H9 (cell line): Measurements from ENCODE around the gene ARHGAP12. TPM values are rescaled to one million over a fixed set of nuclear protein-coding genes. Genes with fewer than 3 reads are reported as not detected.

ENCODE experiments used
- DNase-seq: peaks from one replicate; pipeline ENCODE4 v3.0.0-alpha.2; 2017
- H2AFZ ChIP-seq: one replicate; pipeline ENCODE4 v1.6.1; 2013; ENCODE audit warnings: mild to moderate bottlenecking, low read length, control low read depth, moderate library complexity
- H2AK5ac ChIP-seq: 2 replicates; pipeline ENCODE4 v1.6.1; 2013; ENCODE audit warnings: low read length, control low read depth, mixed read lengths; ENCODE audit not compliant: insufficient read length
- H2BK120ac ChIP-seq: one replicate; pipeline ENCODE4 v1.6.1; 2013; ENCODE audit warnings: low read depth, mild to moderate bottlenecking, low read length, control low read depth, inconsistent platforms; ENCODE audit not compliant: poor library complexity, severe bottlenecking
- H2BK12ac ChIP-seq: 2 replicates; pipeline ENCODE4 v1.6.1; 2013; ENCODE audit warnings: low read length, control low read depth, mixed read lengths, low read depth; ENCODE audit not compliant: insufficient read length
- H2BK15ac ChIP-seq: 2 replicates; pipeline ENCODE4 v1.6.1; 2013; ENCODE audit warnings: low read depth, low read length, control low read depth
- H2BK20ac ChIP-seq: one replicate; pipeline ENCODE4 v1.6.1; 2013; ENCODE audit warnings: low read depth, mild to moderate bottlenecking, low read length, control low read depth, inconsistent platforms; ENCODE audit not compliant: poor library complexity, severe bottlenecking
- H2BK5ac ChIP-seq: 2 replicates; pipeline ENCODE4 v1.6.1; 2013; ENCODE audit warnings: low read length, control low read depth, mixed read lengths; ENCODE audit not compliant: insufficient read length
- H3K14ac ChIP-seq: 2 replicates; pipeline ENCODE4 v1.6.1; 2013; ENCODE audit warnings: low read length, control low read depth; ENCODE audit not compliant: insufficient read depth
- H3K18ac ChIP-seq: 2 replicates; pipeline ENCODE4 v1.6.1; 2013; ENCODE audit warnings: low read depth, mild to moderate bottlenecking, mixed read lengths, low read length, control low read depth; ENCODE audit not compliant: insufficient read length
- H3K23ac ChIP-seq: 2 replicates; pipeline ENCODE4 v1.6.1; 2013; ENCODE audit warnings: low read length, control low read depth, mixed read lengths, low read depth; ENCODE audit not compliant: insufficient read length
- H3K23me2 ChIP-seq: 2 replicates; pipeline ENCODE4 v1.6.1; 2013; ENCODE audit warnings: low read depth, mild to moderate bottlenecking, mixed read lengths, low read length, control low read depth; ENCODE audit not compliant: insufficient read length, poor library complexity, severe bottlenecking
- H3K27ac ChIP-seq: 2 replicates; pipeline ENCODE4 v1.5.1; 2013; ENCODE audit warnings: low read length, control low read depth, mixed read lengths, low read depth; ENCODE audit not compliant: insufficient read length
- H3K27me3 ChIP-seq: 2 replicates; pipeline ENCODE4 v1.6.1; 2013; ENCODE audit warnings: low read length, control low read depth, inconsistent platforms; ENCODE audit not compliant: insufficient read depth
- H3K4ac ChIP-seq: 2 replicates; pipeline ENCODE4 v1.6.1; 2013; ENCODE audit warnings: low read depth, mild to moderate bottlenecking, control low read depth, inconsistent platforms, low read length, moderate library complexity
- H3K4me1 ChIP-seq: 2 replicates; pipeline ENCODE4 v1.6.1; 2013; ENCODE audit warnings: low read length, control low read depth, inconsistent platforms; ENCODE audit not compliant: insufficient read depth
- H3K4me2 ChIP-seq: 2 replicates; pipeline ENCODE4 v1.6.1; 2013; ENCODE audit warnings: low read length, control low read depth, mixed read lengths; ENCODE audit not compliant: insufficient read length, insufficient read depth
- H3K56ac ChIP-seq: 2 replicates; pipeline ENCODE4 v1.6.1; 2013; ENCODE audit warnings: low read depth, mild to moderate bottlenecking, mixed read lengths, low read length, control low read depth; ENCODE audit not compliant: insufficient read length
- H3K79me1 ChIP-seq: 2 replicates; pipeline ENCODE4 v1.6.1; 2013; ENCODE audit warnings: low read depth, mild to moderate bottlenecking, moderate library complexity, low read length, control low read depth, inconsistent platforms; ENCODE audit not compliant: insufficient read depth, poor library complexity, severe bottlenecking
- H3K79me2 ChIP-seq: 2 replicates; pipeline ENCODE4 v1.6.1; 2013; ENCODE audit warnings: low read length, control low read depth, inconsistent platforms; ENCODE audit not compliant: insufficient read depth
- H3K9ac ChIP-seq: 2 replicates; pipeline ENCODE4 v1.6.1; 2013; ENCODE audit warnings: low read length, control low read depth, mixed read lengths; ENCODE audit not compliant: insufficient read length; ENCODE audit errors: extremely low read depth
- H3K9me3 ChIP-seq: one replicate; pipeline ENCODE4 v1.6.1; 2013; ENCODE audit warnings: low read depth, low read length, inconsistent platforms; ENCODE audit not compliant: control insufficient read depth
- H3T11ph ChIP-seq: one replicate; pipeline ENCODE4 v1.6.1; 2013; ENCODE audit warnings: mild to moderate bottlenecking, low read length, control low read depth, inconsistent platforms
- H4K20me1 ChIP-seq: one replicate; pipeline ENCODE4 v1.6.1; 2013; ENCODE audit not compliant: control insufficient read depth, insufficient read length, insufficient read depth
- H4K5ac ChIP-seq: 2 replicates; pipeline ENCODE4 v1.6.1; 2013; ENCODE audit warnings: low read depth, mild to moderate bottlenecking, mixed read lengths, low read length, control low read depth; ENCODE audit not compliant: insufficient read length
- H4K8ac ChIP-seq: replicated peaks from 2 replicates; pipeline ENCODE4 v1.6.1; 2013; ENCODE audit warnings: low read length, control low read depth, mixed read lengths, low read depth; ENCODE audit not compliant: insufficient read length
- H4K91ac ChIP-seq: 2 replicates; pipeline ENCODE4 v1.6.1; 2013; ENCODE audit warnings: low read depth, mild to moderate bottlenecking, moderate library complexity, mixed read lengths, low read length, control low read depth; ENCODE audit not compliant: insufficient read length
- H3K27ac Mint-ChIP-seq, 3 experiments: 2 replicates in 2 of 3; 3 replicates in 1 of 3; pipeline ENCODE4 v1.8.0; 2020 to 2021; ENCODE audit warnings: mixed read lengths in 3 of 3, mild to moderate bottlenecking in 1 of 3, moderate library complexity in 1 of 3
- H3K27me3 Mint-ChIP-seq: 2 replicates; pipeline ENCODE4 v1.8.0; 2021; ENCODE audit warnings: low read depth, mild to moderate bottlenecking, moderate library complexity, mixed read lengths
- H3K36me3 Mint-ChIP-seq, 3 experiments: 2 replicates in 2 of 3; 3 replicates in 1 of 3; pipeline ENCODE4 v1.8.0; 2020 to 2021; ENCODE audit warnings: low read depth in 3 of 3, mixed read lengths in 3 of 3; ENCODE audit not compliant: insufficient read depth in 1 of 3
- H3K4me1 Mint-ChIP-seq, 2 experiments: 2 replicates each; pipeline ENCODE4 v1.8.0; 2020; ENCODE audit warnings: mixed read lengths in 2 of 2
- H3K4me3 Mint-ChIP-seq, 2 experiments: 2 replicates in 1 of 2; 3 replicates in 1 of 2; pipeline ENCODE4 v1.8.0; 2020 to 2021; ENCODE audit warnings: mild to moderate bottlenecking in 2 of 2, mixed read lengths in 2 of 2, moderate library complexity in 1 of 2
- H3K9me3 Mint-ChIP-seq, 2 experiments: 2 replicates in 1 of 2; 3 replicates in 1 of 2; pipeline ENCODE4 v1.8.0; 2020; ENCODE audit warnings: mild to moderate bottlenecking in 2 of 2, mixed read lengths in 2 of 2, moderate library complexity in 1 of 2
- WGBS: extraction: QIAGEN DNeasy Blood & Tissue Kit; methylation state at CpG from one replicate; pipeline ENCODE4 v1.1.7; 2013; ENCODE audit warnings: missing lambda C conversion rate, low lambda C conversion rate, mixed read lengths; ENCODE audit not compliant: insufficient read length; ENCODE audit errors: extremely low coverage; 5-methylcytosine and 5-hydroxymethylcytosine counted together
- total RNA-seq: library from RNA; stranded (reverse); gene quantifications from 2 replicates; pipeline ENCODE4 v1.2.1, GENCODE V29; 2021
- TF ChIP-seq, protein P1 (sequence below): fragments of 200-600 bp; sonication (generic); conservative IDR thresholded peaks from 3 replicates; pipeline ENCODE4 v1.8.0; 2021; ENCODE audit warnings: antibody characterized with exemption, mild to moderate bottlenecking

Gene ARHGAP12
- total RNA-seq, 1 experiment from 2014 or later, result 34.3 TPM

GRCh38 chr10:31864834-31865518 lies 63.7 kb downstream of the ARHGAP12 start:
- Histone ChIP-seq H3K4ac (no peak overlapping the region), H3K27me3 (no peaks in the 10 kb centered on the region), H2BK5ac (no peak overlapping the region), H3K14ac (no peak overlapping the region), H3T11ph (no peak overlapping the region), H3K56ac (no peak overlapping the region), H3K4me1 (peaks cover 2% of the 10 kb centered on the region; the same call in 1 of the 2 replicates), H3K79me2 (peaks cover 8% of the 10 kb centered on the region; the same call in 1 of the 2 replicates), H3K18ac (no peak overlapping the region), H2AK5ac (no peak overlapping the region), H3K9me3 (no peaks in the 10 kb centered on the region), H3K23ac (no peak overlapping the region), H3K79me1 (peaks cover 3% of the 10 kb centered on the region), H4K5ac (no peak overlapping the region), H2BK12ac (no peak overlapping the region), H3K4me2 (peak overlapping the region; percentile 20), H3K23me2 (no peaks in the 10 kb centered on the region), H4K8ac (no peak overlapping the region), H2BK20ac (no peak overlapping the region), H4K20me1 (no peaks in the 10 kb centered on the region), H3K27ac (peak overlapping the region; percentile 53), H4K91ac (no peak overlapping the region), H2BK120ac (no peak overlapping the region), H2AFZ (no peak overlapping the region), H3K9ac (no peak overlapping the region), H2BK15ac (no peak overlapping the region)
- Mint-ChIP-seq H3K4me1 (peaks cover 24 to 31% of the 10 kb centered on the region in 2 experiments), H3K36me3 (peaks cover 5 to 14% (median 6%) of the 10 kb centered on the region in 3 experiments; a peak in 6 of 7 replicates), H3K4me3 (peak overlapping the region in 1 of 2 experiments; percentile 32; a peak in 3 of 5 replicates), H3K27me3 (no peaks in the 10 kb centered on the region), H3K27ac (peak overlapping the region; percentile 61 to 69 (median 65)), H3K9me3 (no peaks in the 10 kb centered on the region)
- no CpG with 5 or more reads among the region's 5 CpGs for WGBS
- no peak for DNase-seq
- TF ChIP-seq, protein P1, sequence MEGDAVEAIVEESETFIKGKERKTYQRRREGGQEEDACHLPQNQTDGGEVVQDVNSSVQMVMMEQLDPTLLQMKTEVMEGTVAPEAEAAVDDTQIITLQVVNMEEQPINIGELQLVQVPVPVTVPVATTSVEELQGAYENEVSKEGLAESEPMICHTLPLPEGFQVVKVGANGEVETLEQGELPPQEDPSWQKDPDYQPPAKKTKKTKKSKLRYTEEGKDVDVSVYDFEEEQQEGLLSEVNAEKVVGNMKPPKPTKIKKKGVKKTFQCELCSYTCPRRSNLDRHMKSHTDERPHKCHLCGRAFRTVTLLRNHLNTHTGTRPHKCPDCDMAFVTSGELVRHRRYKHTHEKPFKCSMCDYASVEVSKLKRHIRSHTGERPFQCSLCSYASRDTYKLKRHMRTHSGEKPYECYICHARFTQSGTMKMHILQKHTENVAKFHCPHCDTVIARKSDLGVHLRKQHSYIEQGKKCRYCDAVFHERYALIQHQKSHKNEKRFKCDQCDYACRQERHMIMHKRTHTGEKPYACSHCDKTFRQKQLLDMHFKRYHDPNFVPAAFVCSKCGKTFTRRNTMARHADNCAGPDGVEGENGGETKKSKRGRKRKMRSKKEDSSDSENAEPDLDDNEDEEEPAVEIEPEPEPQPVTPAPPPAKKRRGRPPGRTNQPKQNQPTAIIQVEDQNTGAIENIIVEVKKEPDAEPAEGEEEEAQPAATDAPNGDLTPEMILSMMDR, result no peak
